ENCODE data around the gene EIF4A3. TPM values are rescaled to one million over a fixed set of nuclear protein-coding genes. Genes with fewer than 3 reads are reported as not detected.
A peak's percentile ranks its signal among the peaks of the same experiment; 100 is the strongest.

Gene EIF4A3
- polyA plus RNA-seq, 1 donor (not counting 4 experiments of a cell fraction or from before 2014, with no cell fraction given), result 143 TPM

GRCh38 chr17:80102664-80103448 lies 44.1 kb downstream of the EIF4A3 start:
- Histone ChIP-seq H3K9me1 (ENCODE audit: control insufficient read depth, extremely low read depth, insufficient read depth, low read length) (no peaks in the 10 kb centered on the region), H3K27ac (ENCODE audit: control insufficient read depth, insufficient read depth, low read length) (no peak overlapping the region), H3K27me3 (ENCODE audit: control insufficient read depth, extremely low read depth, insufficient read depth, low read length) (peaks cover 15% of the 10 kb centered on the region), H3K79me2 (ENCODE audit: control insufficient read depth, insufficient read depth, low read length) (no peaks in the 10 kb centered on the region), H3K4me2 (ENCODE audit: control insufficient read depth, extremely low read depth, insufficient read depth, low read depth, low read length) (peak overlapping the region; percentile 98), H3K36me3 (ENCODE audit: control insufficient read depth in 2 of 2, extremely low read depth in 1 of 2, insufficient read depth in 2 of 2, low read length in 2 of 2) (no peaks in the 10 kb centered on the region), H3K9me3 (ENCODE audit: control insufficient read depth, low read depth, low read length) (no peaks in the 10 kb centered on the region), H3K4me3 (ENCODE audit: control insufficient read depth in 2 of 3, extremely low read depth in 1 of 3, insufficient read depth in 2 of 3, low read depth in 1 of 3, low read length in 3 of 3) (peak overlapping the region in 2 of 3 experiments; percentile 78 to 85), H3K4me1 (ENCODE audit: control insufficient read depth, extremely low read depth, insufficient read depth, low read length) (peaks cover 22% of the 10 kb centered on the region), H3K9ac (ENCODE audit: control insufficient read depth, extremely low read depth, insufficient read depth, low read length) (no peak overlapping the region), H4K20me1 (ENCODE audit: control insufficient read depth, extremely low read depth, insufficient read depth, low read length) (no peaks in the 10 kb centered on the region), H2AFZ (ENCODE audit: control insufficient read depth, low read length) (no peak overlapping the region)
- DNase-seq (ENCODE audit: low read depth, low spot score) (no peak), FAIRE-seq (no peak)
- dilution Hi-C loops (cut with MboI; ENCODE audit: extremely low pct_ligation_motif_present, low sequenced_read_pairs), result no loop called here
- TF ChIP-seq CTCF (optimal IDR thresholded peaks at IDR 0.05 in 1 of 3, IDR thresholded peaks at IDR 0.05 in 1 of 3, conservative IDR thresholded peaks at IDR 0.05 in 1 of 3; ENCODE audit: extremely low read depth in 1 of 3, insufficient read depth in 2 of 3, low read length in 3 of 3), result peak in 1 of 3 experiments; percentile 20
- no peak for TF ChIP-seq EZH2 (IDR thresholded peaks at IDR 0.05; ENCODE audit: low read length)

- DNase-seq (ENCODE audit: low read depth, low spot score) (no peak), FAIRE-seq (peak; percentile 64)
- H3K4me3 ChIP-seq (ENCODE audit: control insufficient read depth in 2 of 3, extremely low read depth in 1 of 3, insufficient read depth in 2 of 3, low read depth in 1 of 3, low read length in 3 of 3), result peak overlapping the region; percentile 78 to 85 (median 85)
- no peaks in the 10 kb centered on the region for H4K20me1 ChIP-seq (ENCODE audit: control insufficient read depth, extremely low read depth, insufficient read depth, low read length)
- peak overlapping the region; percentile 98 for H3K4me2 ChIP-seq (ENCODE audit: control insufficient read depth, extremely low read depth, insufficient read depth, low read depth, low read length)
- no peaks in the 10 kb centered on the region for H3K36me3 ChIP-seq (ENCODE audit: control insufficient read depth in 2 of 2, extremely low read depth in 1 of 2, insufficient read depth in 2 of 2, low read length in 2 of 2)
- no peaks in the 10 kb centered on the region for H3K79me2 ChIP-seq (ENCODE audit: control insufficient read depth, insufficient read depth, low read length)
- no peaks in the 10 kb centered on the region for H3K9me1 ChIP-seq (ENCODE audit: control insufficient read depth, extremely low read depth, insufficient read depth, low read length)
- peak overlapping the region; percentile 81 for H3K9ac ChIP-seq (ENCODE audit: control insufficient read depth, extremely low read depth, insufficient read depth, low read length)
- peak overlapping the region; percentile 52 for H3K27ac ChIP-seq (ENCODE audit: control insufficient read depth, insufficient read depth, low read length)
- H3K4me1 ChIP-seq (ENCODE audit: control insufficient read depth, extremely low read depth, insufficient read depth, low read length), result peaks cover 22% of the 10 kb centered on the region
- dilution Hi-C loops (cut with MboI; ENCODE audit: extremely low pct_ligation_motif_present, low sequenced_read_pairs), result no loop called here
- no peaks in the 10 kb centered on the region for H3K9me3 ChIP-seq (ENCODE audit: control insufficient read depth, low read depth, low read length)
- TF ChIP-seq EZH2 (IDR thresholded peaks at IDR 0.05; ENCODE audit: low read length) (no peak), CTCF (optimal IDR thresholded peaks at IDR 0.05 in 1 of 3, IDR thresholded peaks at IDR 0.05 in 1 of 3, conservative IDR thresholded peaks at IDR 0.05 in 1 of 3; ENCODE audit: extremely low read depth in 1 of 3, insufficient read depth in 2 of 3, low read length in 3 of 3) (no peak)
- peaks cover 15% of the 10 kb centered on the region for H3K27me3 ChIP-seq (ENCODE audit: control insufficient read depth, extremely low read depth, insufficient read depth, low read length)
- peak overlapping the region; percentile 90 for H2AFZ ChIP-seq (ENCODE audit: control insufficient read depth, low read length)
Observed at GRCh38 chr17:80101946-80102663, 44.8 kb downstream of the EIF4A3 start.

All from keratinocyte (primary cell).